ENCODE results near the gene NPPA. TPM values are rescaled to one million over a fixed set of nuclear protein-coding genes. Genes with fewer than 3 reads are reported as not detected.
A peak's percentile ranks its signal among the peaks of the same experiment; 100 is the strongest.

Gene NPPA
- total RNA-seq, 1 experiment from 2014 or later: not detected

- no peak overlapping the region for H2BK5ac ChIP-seq (ENCODE audit: insufficient read length, low read length)
- H2AFZ ChIP-seq (ENCODE audit: low read length): no peak overlapping the region
- no peak overlapping the region for H2BK15ac ChIP-seq (ENCODE audit: low read depth, low read length)
- H4K5ac ChIP-seq (ENCODE audit: insufficient read length, low read depth, low read length): no peak overlapping the region
- no peak overlapping the region for H3K23ac ChIP-seq (ENCODE audit: insufficient read length, low read depth, low read length)
- peak; percentile 83 for DNase-seq
- no peak overlapping the region for H3K56ac ChIP-seq (ENCODE audit: insufficient read length, low read depth, low read length)
- no peak overlapping the region for H3K27ac ChIP-seq (ENCODE audit: insufficient read length, low read depth, low read length)
- H3K4me1 ChIP-seq (ENCODE audit: insufficient read depth, low read length): no peaks in the 10 kb centered on the region
- no CpG with 5 or more reads among the region's 40 CpGs for WGBS (ENCODE audit: extremely low coverage, insufficient read length, low lambda C conversion rate)
- H3K23me2 ChIP-seq (ENCODE audit: insufficient read length, low read depth, low read length, poor library complexity, severe bottlenecking): no peaks in the 10 kb centered on the region
- no peak overlapping the region for H3K18ac ChIP-seq (ENCODE audit: insufficient read length, low read depth, low read length)
- H3K27me3 ChIP-seq (ENCODE audit: insufficient read depth, low read length): no peaks in the 10 kb centered on the region
- H3K27me3 Mint-ChIP-seq (ENCODE audit: low read depth): no peaks in the 10 kb centered on the region
- no peaks in the 10 kb centered on the region for H3K79me2 ChIP-seq (ENCODE audit: insufficient read depth, low read length)
- H2BK120ac ChIP-seq (ENCODE audit: low read depth, low read length, poor library complexity, severe bottlenecking): no peak overlapping the region
- no peaks in the 10 kb centered on the region for H3K79me1 ChIP-seq (ENCODE audit: insufficient read depth, low read depth, low read length, poor library complexity, severe bottlenecking)
- peaks cover 30 to 93% (median 81%) of the 10 kb centered on the region in 3 experiments; a peak in 6 of 7 replicates for H3K36me3 Mint-ChIP-seq (ENCODE audit: insufficient read depth in 1 of 3, low read depth in 3 of 3)
- no peaks in the 10 kb centered on the region for H3K4me1 Mint-ChIP-seq
- H4K20me1 ChIP-seq (ENCODE audit: control insufficient read depth, insufficient read depth, insufficient read length): no peaks in the 10 kb centered on the region
- no peak overlapping the region for H2BK20ac ChIP-seq (ENCODE audit: low read depth, low read length, poor library complexity, severe bottlenecking)
- H4K91ac ChIP-seq (ENCODE audit: insufficient read length, low read depth, low read length): no peak overlapping the region
- H3K4me2 ChIP-seq (ENCODE audit: insufficient read depth, insufficient read length, low read length): no peak overlapping the region
- H3K4ac ChIP-seq (ENCODE audit: low read depth, low read length): no peak overlapping the region
- H3K9me3 ChIP-seq (ENCODE audit: control insufficient read depth, low read depth, low read length): no peaks in the 10 kb centered on the region
- no peak overlapping the region for H3T11ph ChIP-seq (ENCODE audit: low read length)
- peak; percentile 99 for TF ChIP-seq CTCF (conservative IDR thresholded peaks at IDR 0.05)
- H3K9me3 Mint-ChIP-seq: no peaks in the 10 kb centered on the region
- H3K27ac Mint-ChIP-seq: peak overlapping the region in 2 of 3 experiments; percentile 58 to 60; a peak in 2 of 7 replicates
- no peak overlapping the region for H4K8ac ChIP-seq (replicated peaks; ENCODE audit: insufficient read length, low read depth, low read length)
- H3K4me3 Mint-ChIP-seq: no peak overlapping the region
- no peak overlapping the region for H2AK5ac ChIP-seq (ENCODE audit: insufficient read length, low read length)
- H2BK12ac ChIP-seq (ENCODE audit: insufficient read length, low read depth, low read length): no peak overlapping the region
- no peak overlapping the region for H3K14ac ChIP-seq (ENCODE audit: insufficient read depth, low read length)
- no peak overlapping the region for H3K9ac ChIP-seq (ENCODE audit: extremely low read depth, insufficient read length, low read length)
These were observed 9.0 kb downstream of the NPPA start for GRCh38 chr1:11838349-11839272.

All from H9 (cell line).